Lower leg skin (tissue), 3 donors: ENCODE measurements around the gene SNF8.

Source experiments
- POLR2A ChIP-seq, 2 donors: fragments of 450-650 bp; IDR thresholded peaks; one replicate each; pipeline ENCODE4 v1.6.1; 2016 to 2017; ENCODE audit warnings: antibody characterized with exemption in 2 of 2, mild to moderate bottlenecking in 1 of 2, moderate library complexity in 1 of 2
- TF ChIP-seq, protein P1 (sequence below), 3 donors: fragments of 450-650 bp; IDR thresholded peaks; one replicate each; pipeline ENCODE4 v1.5.1; 2016; ENCODE audit warnings: antibody characterized with exemption in 3 of 3, mild to moderate bottlenecking in 3 of 3, moderate library complexity in 2 of 3

DNA sequence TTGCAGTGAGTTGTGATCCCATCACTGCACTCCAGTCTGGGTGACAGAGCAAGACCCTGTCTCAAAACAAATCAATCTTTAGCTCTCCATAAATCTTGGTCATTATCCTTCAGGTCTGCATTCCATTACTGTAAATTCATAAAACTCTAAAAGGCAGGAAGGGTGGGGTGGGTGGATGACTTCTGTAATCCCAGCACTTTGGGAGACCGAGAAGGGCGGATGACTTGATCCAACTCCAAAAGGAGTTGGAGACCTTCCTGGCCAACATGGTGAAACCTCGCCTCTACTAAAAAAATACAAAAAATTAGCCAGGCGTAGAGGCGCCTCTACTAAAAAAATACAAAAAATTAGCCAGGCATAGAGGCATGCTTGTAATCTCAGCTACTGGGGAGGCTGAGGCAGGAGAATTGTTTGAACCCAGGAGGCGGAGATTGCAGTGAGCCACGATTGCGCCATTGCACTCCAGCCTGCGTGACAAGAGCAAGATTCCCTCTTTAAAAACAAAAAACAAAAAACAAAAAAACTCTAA, 38.6 kb downstream of the SNF8 start:
- TF ChIP-seq, protein P1, sequence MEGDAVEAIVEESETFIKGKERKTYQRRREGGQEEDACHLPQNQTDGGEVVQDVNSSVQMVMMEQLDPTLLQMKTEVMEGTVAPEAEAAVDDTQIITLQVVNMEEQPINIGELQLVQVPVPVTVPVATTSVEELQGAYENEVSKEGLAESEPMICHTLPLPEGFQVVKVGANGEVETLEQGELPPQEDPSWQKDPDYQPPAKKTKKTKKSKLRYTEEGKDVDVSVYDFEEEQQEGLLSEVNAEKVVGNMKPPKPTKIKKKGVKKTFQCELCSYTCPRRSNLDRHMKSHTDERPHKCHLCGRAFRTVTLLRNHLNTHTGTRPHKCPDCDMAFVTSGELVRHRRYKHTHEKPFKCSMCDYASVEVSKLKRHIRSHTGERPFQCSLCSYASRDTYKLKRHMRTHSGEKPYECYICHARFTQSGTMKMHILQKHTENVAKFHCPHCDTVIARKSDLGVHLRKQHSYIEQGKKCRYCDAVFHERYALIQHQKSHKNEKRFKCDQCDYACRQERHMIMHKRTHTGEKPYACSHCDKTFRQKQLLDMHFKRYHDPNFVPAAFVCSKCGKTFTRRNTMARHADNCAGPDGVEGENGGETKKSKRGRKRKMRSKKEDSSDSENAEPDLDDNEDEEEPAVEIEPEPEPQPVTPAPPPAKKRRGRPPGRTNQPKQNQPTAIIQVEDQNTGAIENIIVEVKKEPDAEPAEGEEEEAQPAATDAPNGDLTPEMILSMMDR (IDR thresholded peaks at IDR 0.05): no peak
- no peak for TF ChIP-seq POLR2A (IDR thresholded peaks at IDR 0.05)
